Epithelial cell of esophagus (primary cell): ENCODE measurements around the gene GMFB.
"Not testable (repeated sequence)": the region's sequence is repeated elsewhere in the genome, so short reads cannot be mapped to it uniquely, and the experiment has no call there.

Experiments
- DNase-seq: peaks from one replicate; pipeline ENCODE4 v3.0.0; 2010; ENCODE audit warnings: low read depth
- H3K4me3 ChIP-seq: 2 replicates; pipeline ENCODE4 v1.5.1; 2011; ENCODE audit warnings: mild to moderate bottlenecking, low read length, control low read depth
- TF ChIP-seq, protein P1 (sequence below): IDR thresholded peaks from 2 replicates; pipeline ENCODE4 v1.5.1; 2011; ENCODE audit warnings: low read depth, mild to moderate bottlenecking, low read length, control low read depth, inconsistent platforms; ENCODE audit not compliant: insufficient read depth; ENCODE audit errors: missing control alignments

Gene GMFB

DNA sequence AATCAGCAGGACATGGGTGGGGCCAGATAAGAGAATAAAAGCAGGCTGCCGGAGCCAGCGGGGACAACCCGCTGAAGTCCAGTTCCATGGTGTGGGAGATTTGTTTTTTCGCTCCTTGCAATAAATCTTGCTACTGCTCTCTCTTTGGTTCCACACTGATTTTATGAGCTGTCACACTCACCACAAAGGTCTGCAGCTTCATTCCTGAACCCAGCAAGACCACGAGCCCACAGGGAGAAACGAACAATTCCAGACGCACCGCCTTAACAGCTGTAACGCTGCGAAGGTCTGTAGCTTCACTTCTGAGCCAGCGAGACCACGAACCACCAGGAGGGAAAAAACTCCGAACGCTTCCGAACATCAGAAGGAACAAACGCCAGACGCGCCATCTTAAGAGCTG lies 44.8 kb downstream of the GMFB start:
- no peak for DNase-seq
- no peak overlapping the region for H3K4me3 ChIP-seq
- TF ChIP-seq, protein P1, sequence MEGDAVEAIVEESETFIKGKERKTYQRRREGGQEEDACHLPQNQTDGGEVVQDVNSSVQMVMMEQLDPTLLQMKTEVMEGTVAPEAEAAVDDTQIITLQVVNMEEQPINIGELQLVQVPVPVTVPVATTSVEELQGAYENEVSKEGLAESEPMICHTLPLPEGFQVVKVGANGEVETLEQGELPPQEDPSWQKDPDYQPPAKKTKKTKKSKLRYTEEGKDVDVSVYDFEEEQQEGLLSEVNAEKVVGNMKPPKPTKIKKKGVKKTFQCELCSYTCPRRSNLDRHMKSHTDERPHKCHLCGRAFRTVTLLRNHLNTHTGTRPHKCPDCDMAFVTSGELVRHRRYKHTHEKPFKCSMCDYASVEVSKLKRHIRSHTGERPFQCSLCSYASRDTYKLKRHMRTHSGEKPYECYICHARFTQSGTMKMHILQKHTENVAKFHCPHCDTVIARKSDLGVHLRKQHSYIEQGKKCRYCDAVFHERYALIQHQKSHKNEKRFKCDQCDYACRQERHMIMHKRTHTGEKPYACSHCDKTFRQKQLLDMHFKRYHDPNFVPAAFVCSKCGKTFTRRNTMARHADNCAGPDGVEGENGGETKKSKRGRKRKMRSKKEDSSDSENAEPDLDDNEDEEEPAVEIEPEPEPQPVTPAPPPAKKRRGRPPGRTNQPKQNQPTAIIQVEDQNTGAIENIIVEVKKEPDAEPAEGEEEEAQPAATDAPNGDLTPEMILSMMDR: no peak

DNA sequence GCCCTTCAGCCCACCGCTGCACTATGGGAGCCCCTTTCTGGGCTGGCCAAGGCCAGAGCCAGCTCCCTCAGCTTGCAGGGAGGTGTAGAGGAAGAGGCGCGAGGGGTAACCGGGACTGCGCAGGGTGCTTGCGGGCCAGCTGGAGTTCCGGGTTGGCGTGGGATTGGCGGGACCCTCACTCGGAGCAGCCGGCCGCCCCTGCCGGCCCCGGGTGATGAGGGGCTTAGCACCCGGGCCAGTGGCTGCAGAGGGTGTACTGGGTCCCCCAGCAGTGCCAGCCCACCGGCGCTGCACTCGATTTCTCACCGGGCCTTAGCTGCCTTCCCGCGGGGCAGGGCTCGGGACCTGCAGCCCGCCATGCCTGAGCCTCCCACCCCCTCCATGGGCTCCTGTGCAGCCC lies 45.8 kb downstream of the GMFB start:
- H3K4me3 ChIP-seq, DNase-seq: not testable (repeated sequence)

DNA sequence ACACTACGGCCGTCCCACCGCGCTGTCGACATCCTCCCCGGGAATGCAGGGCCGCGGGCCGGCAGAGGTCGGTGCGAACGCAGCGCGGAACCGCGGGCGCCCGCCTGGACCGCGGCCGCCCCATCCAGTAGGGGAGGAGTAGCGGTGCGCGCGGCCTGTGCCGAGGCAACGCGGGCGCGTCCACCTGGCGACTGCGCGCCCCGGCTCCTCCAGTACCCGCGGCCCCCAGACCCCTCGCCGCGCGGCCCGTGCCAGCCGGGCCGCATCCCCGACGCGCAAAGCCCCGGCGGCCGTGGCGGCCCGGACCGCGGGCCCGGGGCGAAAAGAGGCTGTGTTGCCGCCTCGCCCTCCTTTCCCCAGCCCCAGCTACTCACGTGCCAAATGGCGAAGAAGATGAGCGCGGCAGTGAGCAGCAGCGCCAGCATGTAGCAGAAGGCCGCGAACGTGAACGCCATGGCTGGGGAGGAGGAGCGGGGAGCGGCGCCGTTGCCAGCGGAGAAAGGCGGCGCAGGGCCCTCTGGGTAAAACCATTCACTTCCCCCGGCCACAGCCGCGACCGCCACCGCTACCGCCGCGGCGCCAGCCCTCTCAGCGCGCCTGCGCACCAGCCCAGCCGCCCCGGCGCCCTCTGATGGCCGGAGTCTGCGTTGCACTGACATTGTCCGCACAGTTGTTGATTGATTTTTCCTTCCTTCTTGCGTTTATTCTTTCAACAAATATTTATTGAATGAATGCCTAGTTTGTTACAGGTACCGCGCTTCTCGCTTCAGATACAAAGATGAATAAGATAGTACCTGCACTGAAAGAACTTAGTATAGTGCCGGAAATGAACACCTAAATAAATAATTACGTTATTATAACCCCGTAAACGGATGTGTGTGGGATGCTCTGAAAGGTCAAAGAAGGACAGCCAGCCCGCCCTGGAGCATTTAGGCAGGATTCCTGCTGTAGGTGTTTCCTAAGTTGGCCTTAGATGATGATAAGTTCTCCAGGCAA lies 47.6 kb downstream of the GMFB start, which contains the start of gene CNIH1:
TSS of gene CNIH1 (minus strand) at position 502 of the 996 bp plus-strand sequence. CDS start at position 455, 47 bp downstream.
- TF ChIP-seq, protein P1: peak; percentile 66
- H3K4me3 ChIP-seq: peak within 1 kb of the TSS; percentile 86
- peak; percentile 93 for DNase-seq

DNA sequence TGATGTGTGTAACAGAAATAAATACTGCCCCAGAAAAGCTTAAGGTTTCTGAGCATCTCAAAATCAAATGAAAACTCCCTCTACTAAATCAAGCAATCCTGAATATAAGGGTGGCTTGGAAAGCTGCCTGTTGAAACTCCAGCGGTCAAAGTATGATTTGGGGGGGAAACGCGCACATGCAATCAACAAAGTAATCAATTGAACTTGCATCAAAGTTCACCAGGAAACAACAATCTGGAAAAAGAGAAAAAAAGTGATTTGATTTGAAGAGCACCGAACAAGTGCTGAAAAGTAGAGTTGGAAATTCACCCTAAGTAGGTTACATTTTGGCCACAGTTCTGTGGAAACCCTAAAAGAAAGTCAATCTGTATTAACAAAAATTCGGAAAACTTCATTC lies 48.3 kb downstream of the GMFB start:
- H3K4me3 ChIP-seq: peak overlapping the region; percentile 86
- TF ChIP-seq, protein P1: no peak
- DNase-seq: no peak

DNA sequence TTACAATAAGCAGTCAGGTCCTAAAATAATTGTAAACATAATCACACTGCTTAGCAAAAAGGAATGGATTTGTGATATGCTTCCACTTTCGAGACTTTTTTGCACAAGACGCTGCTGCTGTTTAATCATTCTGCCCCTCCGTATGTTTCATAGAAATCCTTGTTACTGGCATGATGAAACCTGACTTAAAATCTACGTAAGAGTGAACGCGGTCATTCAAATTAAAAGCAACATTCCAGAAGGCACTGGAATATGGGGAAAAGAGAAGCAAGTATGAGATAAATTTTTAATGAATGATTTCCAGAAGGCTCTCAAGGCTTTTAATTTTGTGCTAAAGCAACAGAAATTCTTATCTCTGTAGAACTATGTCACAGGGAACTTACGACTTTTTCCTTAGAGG lies 48.7 kb downstream of the GMFB start:
- TF ChIP-seq, protein P1: no peak
- peak overlapping the region; percentile 86 for H3K4me3 ChIP-seq
- no peak for DNase-seq

DNA sequence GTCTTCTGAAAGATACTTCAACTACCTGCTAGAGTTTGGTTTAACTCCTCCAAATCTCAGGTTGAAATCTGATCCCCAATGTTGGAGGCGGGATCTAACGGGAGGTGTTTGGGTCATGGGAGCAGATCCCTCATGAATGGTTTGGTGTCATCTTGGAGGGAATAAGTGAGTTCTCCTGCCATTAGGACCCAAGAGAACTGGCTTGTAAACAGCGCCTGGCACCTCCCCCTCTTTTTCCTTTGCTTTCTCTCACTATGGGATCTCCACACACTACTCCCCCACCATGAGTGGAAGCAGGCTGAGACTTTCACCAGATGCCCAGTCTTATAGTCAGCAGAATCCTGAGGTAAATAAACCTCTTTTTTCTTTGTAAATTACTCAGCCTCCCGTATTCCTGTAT lies 50.1 kb downstream of the GMFB start:
- H3K4me3 ChIP-seq: no peak overlapping the region
- no peak for DNase-seq
- TF ChIP-seq, protein P1: no peak

DNA sequence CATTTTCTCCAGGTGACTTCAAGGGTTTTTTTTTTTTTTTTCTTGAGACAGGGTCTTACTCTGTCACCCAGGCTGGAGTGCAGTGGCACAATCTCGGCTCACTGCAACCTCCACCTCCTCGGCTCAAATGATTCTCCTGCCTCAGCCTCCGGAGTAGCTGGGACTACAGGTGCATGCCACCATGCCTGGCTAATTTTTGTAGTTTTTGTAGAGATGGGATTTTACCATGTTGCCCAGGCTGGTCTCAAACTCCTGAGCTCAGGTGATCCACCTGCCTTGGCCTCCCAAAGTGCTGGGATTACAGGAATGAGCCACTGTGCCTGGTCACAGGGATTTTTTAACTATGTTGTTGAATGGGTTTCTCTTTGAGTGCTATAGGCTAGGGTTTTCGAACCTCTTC lies 50.8 kb downstream of the GMFB start:
- not testable (repeated sequence) for DNase-seq, H3K4me3 ChIP-seq

DNA sequence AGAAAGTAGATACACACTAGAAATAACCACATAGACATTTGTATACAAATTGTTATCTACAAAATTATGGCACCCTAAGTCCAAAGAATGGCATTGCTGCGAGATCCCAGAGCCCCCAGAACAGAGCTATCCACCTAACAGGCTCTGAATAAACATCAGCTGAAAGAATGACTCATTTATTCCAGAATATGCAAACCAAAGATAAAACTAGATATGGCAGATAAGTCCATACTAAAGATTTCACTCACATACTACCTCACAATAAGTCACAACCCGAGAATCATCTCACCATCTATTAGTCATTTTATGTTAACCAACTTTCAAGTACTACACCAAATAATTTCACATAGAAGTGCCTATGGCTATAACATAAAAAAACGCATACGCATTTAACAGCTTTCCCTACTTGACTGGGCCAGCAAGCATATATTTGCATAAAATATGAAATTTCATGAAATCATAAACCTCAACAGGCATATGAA lies 53.2 kb downstream of the GMFB start:
- DNase-seq: peak; percentile 72
- TF ChIP-seq, protein P1: no peak
- no peak overlapping the region for H3K4me3 ChIP-seq
